ENCODE measurements around the gene DOCK3. TPM values are rescaled to one million over a fixed set of nuclear protein-coding genes. Genes with fewer than 3 reads are reported as not detected.

DOCK3 gene
- total RNA-seq, 4 donors from 2014 or later = 5.5 to 10.0 (median 8.7) TPM

GRCh38 chr3:50714946-50715345, 40.2 kb downstream of the DOCK3 start:
- no peak overlapping the region for H3K27ac ChIP-seq

GRCh38 chr3:50724831-50725230, 50.1 kb downstream of the DOCK3 start:
- WGBS, 2 donors (ENCODE audit: low coverage in 1 of 2) = 79 to 83% methylated on average over 2 to 4 of the region's 4 CpGs

More at GRCh38 chr3:50714946-50715345, 40.2 kb downstream of the DOCK3 start:
- no peaks in the 10 kb centered on the region for H3K27me3 ChIP-seq
- H3K4me1 ChIP-seq = no peaks in the 10 kb centered on the region
- ATAC-seq = no peak
- WGBS, 2 donors (ENCODE audit: low coverage in 1 of 2) = 33 to 62% methylated on average over 3 to 4 of the region's 4 CpGs
- TF ChIP-seq POLR2A (IDR thresholded peaks at IDR 0.05) (no peak), EP300 (IDR thresholded peaks at IDR 0.05) (no peak), CTCF (IDR thresholded peaks at IDR 0.05) (no peak)
- no peak overlapping the region for H3K4me3 ChIP-seq
- no peaks in the 10 kb centered on the region for H3K9me3 ChIP-seq
- no peaks in the 10 kb centered on the region for H3K36me3 ChIP-seq

GRCh38 chr3:50734985-50735384, 60.3 kb downstream of the DOCK3 start:
- TF ChIP-seq CTCF (IDR thresholded peaks at IDR 0.05) = no peak
- no peak for TF ChIP-seq EP300 (IDR thresholded peaks at IDR 0.05)
- TF ChIP-seq POLR2A (IDR thresholded peaks at IDR 0.05) = no peak
- TF ChIP-seq POLR2AphosphoS5 (IDR thresholded peaks at IDR 0.05) = no peak
- Histone ChIP-seq H3K9me3 (peaks cover 0 to 18% (median 0%) of the 10 kb centered on the region in 3 donors), H3K27ac (no peak overlapping the region), H3K4me1 (no peaks in the 10 kb centered on the region), H3K36me3 (no peaks in the 10 kb centered on the region), H3K27me3 (no peaks in the 10 kb centered on the region), H3K4me3 (no peak overlapping the region)
- no peak for ATAC-seq
- 14 to 29% methylated on average over 1 of the region's 1 CpG for WGBS, 2 donors (ENCODE audit: low coverage in 1 of 2)

More at GRCh38 chr3:50724831-50725230, 50.1 kb downstream of the DOCK3 start:
- no peaks in the 10 kb centered on the region for H3K4me1 ChIP-seq
- no peak overlapping the region for H3K27ac ChIP-seq
- no peak for ATAC-seq
- no peaks in the 10 kb centered on the region for H3K9me3 ChIP-seq
- TF ChIP-seq EP300 (IDR thresholded peaks at IDR 0.05) = no peak
- no peak for TF ChIP-seq POLR2AphosphoS5 (IDR thresholded peaks at IDR 0.05)
- no peak for TF ChIP-seq CTCF (IDR thresholded peaks at IDR 0.05)
- no peak for TF ChIP-seq POLR2A (IDR thresholded peaks at IDR 0.05)
- no peak overlapping the region for H3K4me3 ChIP-seq
- H3K36me3 ChIP-seq = no peaks in the 10 kb centered on the region
- H3K27me3 ChIP-seq = no peaks in the 10 kb centered on the region

- peaks cover 0 to 18% (median 0%) of the 10 kb centered on the region in 3 donors for H3K9me3 ChIP-seq
- no peaks in the 10 kb centered on the region for H3K36me3 ChIP-seq
- H3K27ac ChIP-seq = no peak overlapping the region
- H3K27me3 ChIP-seq = no peaks in the 10 kb centered on the region
- TF ChIP-seq POLR2AphosphoS5 (IDR thresholded peaks at IDR 0.05) (no peak), POLR2A (IDR thresholded peaks at IDR 0.05) (no peak), CTCF (IDR thresholded peaks at IDR 0.05) (no peak), EP300 (IDR thresholded peaks at IDR 0.05) (no peak)
- WGBS, 2 donors (ENCODE audit: low coverage in 1 of 2) = 100% methylated on average over 1 of the region's 1 CpG; no CpG with 5 or more reads in 1 of the 2 donors
- ATAC-seq = no peak
- H3K4me1 ChIP-seq = no peaks in the 10 kb centered on the region
- no peak overlapping the region for H3K4me3 ChIP-seq
Measured at GRCh38 chr3:50737193-50737905, 62.6 kb downstream of the DOCK3 start.

Measured in gastroesophageal sphincter (tissue), 4 donors.